GM18517 (cell line): ENCODE measurements around the gene KLHL11.
"Not testable (repeated sequence)": the region's sequence is repeated elsewhere in the genome, so short reads cannot be mapped to it uniquely, and the experiment has no call there.

Source experiments
- ATAC-seq: cut with Tn5 transposase; IDR thresholded peaks from one replicate; pipeline ENCODE4 v1.9.1; 2021; ENCODE audit warnings: mild to moderate bottlenecking, moderate library complexity; ENCODE audit not compliant: unreplicated experiment

Gene KLHL11

DNA sequence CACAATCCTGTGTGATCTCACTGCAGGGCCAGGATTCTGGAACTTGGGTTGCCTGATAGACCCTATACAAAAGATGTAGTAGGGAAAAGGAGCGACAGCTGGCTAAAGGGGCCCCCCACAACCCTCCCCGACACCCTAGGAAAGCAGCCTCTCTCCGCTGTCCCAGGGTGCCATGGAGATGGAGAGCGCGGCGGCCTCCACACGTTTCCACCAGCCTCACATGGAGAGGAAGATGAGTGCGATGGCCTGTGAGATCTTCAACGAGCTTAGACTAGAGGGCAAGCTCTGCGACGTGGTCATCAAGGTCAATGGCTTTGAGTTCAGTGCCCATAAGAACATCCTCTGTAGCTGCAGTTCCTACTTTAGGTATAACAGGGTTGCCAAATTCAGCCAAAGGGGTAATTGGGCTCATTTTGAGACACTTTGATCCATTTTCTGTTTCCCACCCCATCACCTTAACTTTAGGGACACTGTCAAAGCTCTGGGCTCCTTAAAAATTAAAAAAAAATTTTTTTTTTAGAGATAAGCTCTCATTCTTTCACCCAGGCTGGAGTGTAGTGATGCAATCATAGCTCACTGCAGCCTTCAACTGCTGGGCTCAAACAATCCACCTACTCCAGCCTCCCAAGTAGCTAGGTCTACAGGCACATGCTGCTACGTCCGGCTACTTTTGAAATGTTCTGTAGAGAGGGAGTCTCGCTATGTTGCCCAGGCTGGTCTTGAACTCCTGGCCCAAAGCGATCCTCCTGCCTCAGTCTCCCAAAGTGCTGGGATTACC is 27.3 kb downstream of the KLHL11 start, which contains the start of gene KLHL10:
TSS of gene KLHL10 (plus strand) at position 65 of the 778 bp plus-strand sequence. CDS start at position 173, 108 bp downstream.
- no peak for ATAC-seq

GRCh38 chr17:41836550-41837196 is 28.6 kb downstream of the KLHL11 start:
- ATAC-seq = no peak

GRCh38 chr17:41835800-41836549 is 29.2 kb downstream of the KLHL11 start, which contains the start of gene NT5C3B:
Gene NT5C3B, minus strand, starts transcription at chr17:41836232. Its CDS starts 39 bp downstream, at chr17:41836193.
- no peak for ATAC-seq

DNA sequence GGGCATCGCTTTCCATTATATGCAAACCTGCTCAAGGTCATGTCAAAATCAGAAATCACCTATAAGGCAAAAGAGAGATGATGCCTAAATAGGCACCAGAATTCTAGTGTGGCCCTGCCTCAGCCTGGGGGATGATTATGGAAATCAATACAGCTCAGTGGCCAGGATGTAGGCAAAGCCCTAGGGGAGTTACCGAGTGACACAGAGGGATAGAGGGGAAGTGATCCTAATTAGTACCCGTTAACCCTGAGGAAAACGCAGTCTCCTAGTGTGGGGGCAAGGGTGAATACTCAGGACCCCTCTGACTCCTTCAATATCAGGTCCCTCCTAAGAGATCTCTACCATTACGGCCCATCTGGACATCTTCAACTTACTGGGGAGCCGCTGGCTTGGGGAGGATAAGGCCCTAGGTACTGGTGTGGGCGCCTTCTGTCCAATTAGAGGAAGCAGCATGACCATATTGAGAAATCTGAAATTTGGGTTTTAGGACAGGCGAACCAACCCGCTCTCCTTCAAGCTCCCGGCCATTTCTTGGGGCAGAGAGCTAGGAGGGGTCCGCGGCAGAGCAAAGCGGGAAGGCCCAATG is 29.9 kb downstream of the KLHL11 start:
- no peak for ATAC-seq

DNA sequence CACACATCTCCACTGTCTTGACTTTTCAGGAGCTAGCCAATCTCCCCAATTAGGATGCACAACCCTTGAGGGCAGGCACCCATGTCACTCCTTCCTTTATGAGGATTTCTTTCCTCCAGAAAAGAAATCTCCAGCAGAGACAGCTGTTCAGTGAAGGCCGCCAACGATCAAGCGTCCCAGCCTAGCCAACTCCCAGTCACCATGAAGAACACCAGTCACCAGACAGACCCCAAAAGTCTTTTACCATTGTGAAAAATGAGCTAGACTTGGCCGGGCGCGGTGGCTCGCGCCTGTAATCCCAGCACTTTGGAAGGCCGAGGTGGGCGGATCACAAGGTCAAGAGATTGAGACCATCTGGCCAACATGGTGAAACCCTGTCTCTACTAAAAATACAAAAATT is 35.3 kb downstream of the KLHL11 start:
- ATAC-seq = not testable (repeated sequence)

DNA sequence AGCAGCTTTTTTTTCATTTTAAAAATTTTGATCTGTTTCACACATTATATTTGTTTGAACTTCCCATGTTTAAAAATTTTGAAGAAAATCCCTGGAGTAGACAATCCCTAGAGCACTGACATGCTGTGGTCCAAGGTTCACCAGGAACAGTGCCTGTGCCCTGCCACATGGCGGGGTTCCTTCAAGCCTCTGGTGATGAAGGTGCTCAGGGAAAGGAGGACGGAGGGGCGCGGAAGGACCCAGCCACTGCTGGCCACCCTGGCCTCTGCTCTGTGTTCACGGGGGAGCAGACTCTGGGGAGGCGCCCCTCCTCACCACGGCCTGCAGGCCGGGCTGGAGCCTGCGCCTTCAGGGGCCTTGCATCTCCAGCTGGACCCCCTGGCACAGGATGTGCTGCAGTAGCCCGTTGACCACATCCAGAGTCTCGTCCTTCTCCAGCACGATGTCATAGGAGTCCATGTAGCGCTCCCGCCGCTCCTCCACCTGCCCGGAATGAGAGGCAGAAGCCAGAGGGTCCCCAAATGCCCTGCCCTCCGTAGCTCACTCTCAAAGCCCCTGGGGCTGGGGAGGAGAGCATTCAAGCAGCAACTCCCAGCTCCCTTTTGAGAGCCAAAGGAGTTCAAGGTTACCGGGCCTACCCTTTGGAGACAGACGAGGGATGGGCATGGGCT is 39.9 kb downstream of the KLHL11 start:
- no peak for ATAC-seq

DNA sequence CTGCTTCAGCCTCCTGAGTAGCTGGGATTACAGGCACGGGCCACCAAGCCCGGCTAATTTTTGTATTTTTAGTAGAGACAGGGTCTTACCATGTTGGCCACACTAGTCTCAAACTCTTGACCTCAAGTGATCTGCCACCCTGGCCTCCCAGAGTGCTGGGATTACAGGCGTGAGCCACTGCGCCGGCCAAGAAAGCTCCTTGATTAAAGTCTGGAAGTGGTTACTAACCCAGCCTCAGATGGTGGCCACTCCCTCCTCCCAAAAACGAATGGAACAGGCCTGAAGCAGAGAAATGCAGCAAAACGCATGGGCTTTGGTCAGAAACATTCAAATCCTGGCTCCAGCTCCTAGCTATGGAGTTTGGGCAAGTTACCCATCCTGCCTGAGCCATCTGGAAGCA is 41.1 kb downstream of the KLHL11 start:
- no peak for ATAC-seq

DNA sequence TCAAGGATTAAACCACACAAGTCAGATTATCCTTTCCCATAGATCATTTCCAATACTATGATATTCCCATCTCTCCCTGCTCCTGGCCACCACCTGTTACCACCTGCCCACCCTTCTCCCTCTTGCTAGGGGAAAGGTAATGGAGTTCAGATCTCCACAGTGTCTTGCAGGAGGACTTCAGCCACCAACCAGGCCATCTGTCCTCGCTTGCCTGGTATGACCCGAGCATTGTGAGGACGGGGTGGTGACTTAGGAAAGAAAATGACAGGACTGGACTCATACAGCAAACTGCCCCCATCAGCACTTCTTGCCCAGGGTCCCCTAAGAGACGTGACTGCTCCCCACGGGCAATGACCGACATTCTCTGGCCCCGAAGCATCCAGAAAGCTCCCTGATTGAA is 41.6 kb downstream of the KLHL11 start:
- ATAC-seq = no peak

DNA sequence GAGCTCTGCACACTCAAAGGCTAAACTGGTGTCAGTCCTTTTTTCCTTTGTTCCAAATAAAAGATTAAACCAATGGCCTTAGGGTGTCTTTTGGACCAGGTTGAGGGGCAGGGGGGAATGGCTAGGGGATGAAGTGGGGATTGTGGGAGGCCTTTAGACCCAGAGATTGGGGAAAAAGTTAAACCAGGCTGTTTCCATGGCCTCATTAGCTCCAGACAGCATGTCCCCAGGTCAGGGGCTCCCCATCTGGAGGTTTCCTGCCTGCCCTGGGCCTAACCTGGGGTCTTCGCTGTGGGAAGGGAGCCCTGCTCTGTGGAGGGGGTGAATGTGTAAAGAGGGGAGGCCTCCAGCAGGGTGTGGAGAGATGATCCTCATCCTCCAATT is 42.1 kb downstream of the KLHL11 start:
- ATAC-seq = no peak

- no peak for ATAC-seq
Measured at GRCh38 chr17:41822216-41823140, 42.7 kb downstream of the KLHL11 start.

GRCh38 chr17:41821776-41822175 is 43.4 kb downstream of the KLHL11 start:
- no peak for ATAC-seq

DNA sequence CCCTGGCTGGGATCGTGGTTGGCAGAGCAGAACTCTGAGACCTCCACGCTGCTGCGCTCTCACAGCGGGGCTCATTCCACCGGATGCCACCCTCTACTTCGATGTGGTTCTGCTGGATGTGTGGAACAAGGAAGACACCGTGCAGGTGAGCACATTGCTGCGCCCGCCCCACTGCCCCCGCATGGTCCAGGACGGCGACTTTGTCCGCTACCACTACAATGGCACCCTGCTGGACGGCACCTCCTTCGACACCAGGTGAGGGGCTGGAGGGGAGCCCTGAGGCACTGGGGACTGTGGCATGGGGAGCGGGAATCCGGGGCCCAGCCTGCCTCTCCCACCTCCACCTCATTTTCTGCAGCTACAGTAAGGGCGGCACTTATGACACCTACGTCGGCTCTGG is 47.2 kb downstream of the KLHL11 start:
- ATAC-seq = no peak

GRCh38 chr17:41816637-41817320 is 48.4 kb downstream of the KLHL11 start:
- no peak for ATAC-seq

DNA sequence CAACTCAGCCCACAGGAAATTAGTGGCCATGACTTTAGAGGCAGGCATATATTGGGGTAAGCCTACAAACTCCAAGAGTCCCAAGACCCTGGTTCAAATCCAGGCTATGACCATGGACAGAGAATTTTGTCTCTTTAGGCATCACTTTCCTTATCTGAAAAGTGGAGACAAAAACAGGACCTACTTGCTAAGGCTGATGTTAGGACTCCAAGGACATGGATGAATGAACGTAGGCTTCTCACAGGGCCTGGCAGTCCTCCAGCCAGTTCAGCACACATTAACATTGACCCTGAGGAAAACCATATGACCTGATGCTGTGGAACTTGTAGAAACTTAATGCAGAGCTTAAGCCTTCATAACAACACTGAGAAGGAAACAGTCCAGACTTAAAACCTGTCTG is 51.0 kb downstream of the KLHL11 start:
- no peak for ATAC-seq

DNA sequence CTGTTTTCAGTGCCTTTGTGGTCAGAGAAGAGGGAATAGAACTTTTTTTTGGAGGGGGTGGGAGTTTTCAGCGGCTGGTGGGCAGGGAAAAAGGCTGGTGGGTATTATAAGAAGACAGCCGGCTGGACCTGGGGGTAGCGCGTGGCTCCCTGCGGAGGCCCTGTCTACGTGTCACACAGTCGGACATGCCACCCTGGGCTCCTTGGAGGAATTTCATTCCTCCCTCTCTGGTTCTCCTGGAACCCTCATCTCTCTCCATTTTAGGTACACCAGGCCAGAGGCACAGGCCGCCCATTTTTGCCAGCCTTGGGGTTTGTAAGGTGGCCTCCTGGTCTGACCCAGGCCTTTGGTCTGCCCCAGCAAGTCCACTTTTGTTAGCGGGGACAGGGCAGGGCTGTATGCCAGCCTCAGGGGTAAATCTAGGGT is 51.5 kb downstream of the KLHL11 start:
- no peak for ATAC-seq

- no peak for ATAC-seq
Measured at GRCh38 chr17:41813152-41813680, 52.0 kb downstream of the KLHL11 start.

- no peak for ATAC-seq
Measured at GRCh38 chr17:41812381-41813151, 52.7 kb downstream of the KLHL11 start, which contains the start of gene FKBP10. Gene FKBP10, plus strand, starts transcription at chr17:41813004. Its CDS starts 31 bp downstream, at chr17:41813035.
